ES-I3 (cell line): ENCODE data around the gene SLC30A2.

Experiments
- H3K36me3 ChIP-seq: 2 replicates; pipeline ENCODE4 v1.6.1; 2013; ENCODE audit warnings: mild to moderate bottlenecking, low read length, control low read depth, moderate library complexity; ENCODE audit not compliant: insufficient read depth
- H3K4me1 ChIP-seq: 2 replicates; pipeline ENCODE4 v1.6.1; 2013; ENCODE audit warnings: mild to moderate bottlenecking, control low read depth, low read length; ENCODE audit not compliant: insufficient read depth
- H3K9ac ChIP-seq: 2 replicates; pipeline ENCODE4 v1.6.1; 2013; ENCODE audit warnings: low read depth, mild to moderate bottlenecking, low read length, moderate library complexity
- H3K9me3 ChIP-seq: 2 replicates; pipeline ENCODE4 v1.6.1; 2013; ENCODE audit warnings: mild to moderate bottlenecking, low read length, moderate library complexity; ENCODE audit not compliant: control insufficient read depth, insufficient read depth

SLC30A2 gene

DNA sequence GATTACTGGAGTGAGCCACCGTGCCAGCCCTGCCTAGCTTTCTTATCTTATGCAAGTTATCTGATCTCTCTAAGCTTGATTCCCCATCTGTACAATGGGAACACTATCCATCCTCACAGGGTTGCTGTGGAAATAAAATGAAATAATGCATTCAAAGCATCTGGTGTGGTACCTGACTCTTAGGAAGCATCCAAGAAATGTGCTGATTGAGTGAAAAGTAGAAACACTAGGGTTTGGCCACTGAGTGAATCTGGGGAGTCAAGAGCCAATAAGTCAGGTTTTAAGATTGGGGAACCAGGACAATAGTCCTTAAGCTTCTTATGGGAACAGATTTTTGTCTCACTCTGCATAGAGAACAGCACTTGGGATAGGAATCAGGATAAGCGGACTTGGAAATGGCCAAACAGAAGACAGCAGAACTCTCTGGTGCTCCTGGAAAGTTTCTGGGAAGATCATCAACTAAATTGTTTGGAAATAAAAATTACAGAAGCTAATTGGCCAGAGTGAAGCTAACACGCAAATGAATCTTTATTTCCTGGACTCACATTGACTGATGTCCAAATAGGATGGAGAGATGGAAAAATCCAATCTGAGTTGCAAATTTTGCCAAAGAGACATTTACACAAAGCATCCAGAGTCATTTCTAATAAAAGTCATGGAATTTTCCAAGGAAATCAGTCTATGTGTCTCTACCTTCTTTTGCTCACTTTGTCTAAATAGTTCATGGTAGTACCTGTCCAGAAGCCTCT is 51.3 kb downstream of the SLC30A2 start:
- H3K36me3 ChIP-seq = no peaks in the 10 kb centered on the region
- no peaks in the 10 kb centered on the region for H3K9me3 ChIP-seq
- peaks cover 10% of the 10 kb centered on the region for H3K4me1 ChIP-seq
- no peak overlapping the region for H3K9ac ChIP-seq

DNA sequence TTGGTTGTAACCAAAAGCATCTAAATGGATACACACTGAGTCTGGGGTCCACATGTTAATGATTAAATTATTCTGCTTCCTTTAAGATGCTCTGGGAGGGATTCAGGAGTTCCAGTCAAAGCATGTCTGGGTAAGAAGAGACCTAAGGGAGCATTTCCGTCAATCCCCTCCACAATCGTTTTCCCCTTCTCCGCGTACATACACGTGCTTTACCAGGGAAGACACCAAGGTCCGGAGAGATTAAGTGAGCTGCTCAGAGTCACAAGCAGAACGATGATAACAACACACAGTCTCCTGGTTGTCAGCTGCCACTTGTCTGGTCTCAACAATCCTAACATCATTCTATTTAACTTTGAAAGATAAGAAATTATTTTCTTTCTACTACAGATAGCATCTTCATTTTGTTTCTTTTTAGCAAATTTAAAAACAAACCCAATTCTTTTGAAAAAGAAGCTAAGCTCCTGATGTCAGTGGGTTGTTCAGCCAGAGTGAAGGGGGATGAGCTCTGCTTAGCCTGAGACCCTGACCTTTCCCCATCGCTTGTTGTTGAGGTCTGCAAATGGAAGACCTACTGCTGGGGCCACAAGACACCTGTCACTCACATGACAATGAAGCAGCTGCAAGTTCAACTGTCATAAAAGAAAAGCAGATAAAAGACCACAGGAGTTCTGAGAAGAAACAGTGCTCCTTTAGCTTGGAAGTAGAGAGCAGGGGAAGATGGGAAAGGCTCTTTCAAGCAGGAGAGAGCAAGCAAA is 52.5 kb downstream of the SLC30A2 start:
- H3K4me1 ChIP-seq = peaks cover 4% of the 10 kb centered on the region; the same call in 1 of the 2 replicates
- H3K36me3 ChIP-seq = no peaks in the 10 kb centered on the region
- no peaks in the 10 kb centered on the region for H3K9me3 ChIP-seq
- no peak overlapping the region for H3K9ac ChIP-seq

DNA sequence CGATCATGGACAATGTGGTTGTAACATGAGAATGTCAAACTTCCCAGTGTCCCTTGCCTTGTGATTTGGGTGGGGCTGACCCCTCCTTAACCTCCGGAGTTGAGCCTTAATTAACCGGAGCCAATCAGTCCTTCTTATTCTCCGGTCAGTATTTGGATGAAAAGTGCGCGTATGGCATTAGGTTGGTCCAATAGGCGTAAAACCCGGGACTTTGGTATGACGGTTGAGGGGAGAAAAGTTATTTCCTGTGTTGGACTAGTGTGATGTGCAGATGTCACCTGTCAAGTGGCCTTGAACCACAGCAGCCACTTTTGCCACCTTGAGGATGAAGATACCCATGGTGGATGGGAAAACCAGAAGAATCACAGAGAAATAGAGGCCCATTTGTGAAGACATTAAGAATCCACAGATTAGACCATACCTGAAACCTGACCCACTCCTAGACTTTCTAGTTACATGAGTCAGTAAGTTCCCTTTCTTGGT is 53.2 kb downstream of the SLC30A2 start:
- Histone ChIP-seq H3K4me1 (peaks cover 3% of the 10 kb centered on the region; the same call in 1 of the 2 replicates), H3K36me3 (no peaks in the 10 kb centered on the region; the same call in 1 of the 2 replicates), H3K9me3 (no peaks in the 10 kb centered on the region), H3K9ac (no peak overlapping the region)

DNA sequence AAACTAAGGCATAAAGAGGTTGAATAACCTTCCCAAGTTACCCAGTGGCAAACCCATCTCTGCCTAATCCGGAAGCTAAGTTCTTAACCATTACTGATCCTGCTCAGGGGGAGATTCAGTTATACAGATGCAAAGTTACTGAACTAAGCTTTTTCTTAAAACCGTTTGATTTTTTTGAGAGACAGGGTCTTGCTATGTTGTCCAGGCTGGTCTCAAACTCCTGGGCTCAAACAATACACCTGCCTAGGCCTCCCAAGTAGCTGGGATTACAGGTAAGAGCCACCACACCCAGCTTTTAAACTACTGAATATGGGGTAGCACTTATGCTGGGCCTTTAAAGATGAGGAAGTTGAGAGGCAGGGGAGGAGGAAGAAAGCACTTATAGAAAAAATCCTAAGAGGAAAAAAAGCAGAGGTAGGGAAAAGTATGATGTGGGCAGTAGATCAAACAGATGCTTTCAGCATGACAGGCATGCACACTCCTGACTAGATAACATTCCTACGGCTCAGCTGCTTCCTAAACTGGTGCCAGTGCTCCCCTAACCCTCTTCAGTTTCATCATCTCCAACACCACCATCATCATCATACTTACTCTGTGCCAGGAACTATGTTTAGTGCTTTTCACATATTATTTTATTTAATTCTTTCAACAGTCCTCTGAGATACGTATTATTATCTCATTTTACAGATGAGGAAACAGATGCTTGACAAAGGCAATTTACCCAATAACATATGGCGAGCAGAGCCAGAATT is 53.8 kb downstream of the SLC30A2 start:
- no peak overlapping the region for H3K9ac ChIP-seq
- H3K9me3 ChIP-seq = no peaks in the 10 kb centered on the region
- no peaks in the 10 kb centered on the region; the same call in 1 of the 2 replicates for H3K36me3 ChIP-seq
- peaks cover 2% of the 10 kb centered on the region; the same call in 1 of the 2 replicates for H3K4me1 ChIP-seq

DNA sequence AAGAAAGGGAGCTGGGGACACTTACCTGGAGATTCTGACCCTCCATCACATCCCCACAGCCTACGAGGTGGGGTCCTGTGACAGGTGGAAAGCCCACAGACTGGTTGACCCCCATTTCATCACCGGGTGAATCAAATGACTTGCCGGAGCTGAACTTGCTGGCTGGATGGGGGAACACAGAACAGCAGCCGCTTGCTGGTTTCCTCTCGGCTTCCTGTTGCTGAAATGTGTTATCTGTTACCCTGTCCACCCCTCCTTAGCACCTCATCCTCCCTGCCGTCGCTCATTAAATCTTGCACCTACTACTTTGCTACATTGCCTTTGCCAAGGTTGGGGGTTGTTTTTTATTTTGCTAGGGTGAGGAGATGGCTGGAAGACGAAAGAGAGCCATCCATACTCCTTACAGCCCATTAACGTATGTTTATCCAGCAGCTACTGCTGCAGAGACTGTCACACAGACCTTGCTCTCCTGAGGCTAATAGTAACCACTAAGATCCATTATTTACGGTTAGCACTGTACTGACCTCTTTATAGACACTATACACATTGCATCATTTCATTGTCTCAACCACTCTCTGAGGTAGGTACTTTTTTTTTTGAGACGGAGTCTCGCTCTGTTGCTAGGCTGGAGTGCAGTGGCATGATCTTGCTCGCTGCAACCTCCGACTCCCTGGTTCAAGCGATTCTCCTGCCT is 55.1 kb downstream of the SLC30A2 start:
- H3K36me3 ChIP-seq = no peaks in the 10 kb centered on the region; the same call in 1 of the 2 replicates
- no peaks in the 10 kb centered on the region; the same call in 1 of the 2 replicates for H3K4me1 ChIP-seq
- H3K9ac ChIP-seq = no peak overlapping the region
- H3K9me3 ChIP-seq = no peaks in the 10 kb centered on the region

DNA sequence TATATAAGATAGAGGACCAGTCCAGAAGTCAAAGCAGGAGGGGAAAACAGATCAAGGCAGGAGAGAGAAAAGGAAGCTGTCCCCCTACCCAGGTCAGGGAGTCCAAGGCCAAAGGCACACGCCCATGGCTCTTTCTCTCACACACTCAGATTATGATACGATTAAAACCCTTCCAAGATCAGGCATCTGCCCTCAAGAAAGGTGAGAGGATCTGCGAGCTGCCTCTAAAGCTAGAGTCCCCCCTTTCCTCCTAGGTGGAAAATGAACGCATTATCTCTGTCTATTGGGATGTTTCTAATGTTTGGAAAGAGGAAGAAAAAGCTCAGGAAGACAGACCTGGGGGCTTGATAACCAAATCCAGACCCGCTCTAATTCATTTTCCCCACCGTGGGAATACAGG is 55.7 kb downstream of the SLC30A2 start:
- H3K9ac ChIP-seq = no peak overlapping the region
- H3K36me3 ChIP-seq = no peaks in the 10 kb centered on the region; the same call in 1 of the 2 replicates
- no peaks in the 10 kb centered on the region for H3K9me3 ChIP-seq
- H3K4me1 ChIP-seq = no peaks in the 10 kb centered on the region; the same call in 1 of the 2 replicates

DNA sequence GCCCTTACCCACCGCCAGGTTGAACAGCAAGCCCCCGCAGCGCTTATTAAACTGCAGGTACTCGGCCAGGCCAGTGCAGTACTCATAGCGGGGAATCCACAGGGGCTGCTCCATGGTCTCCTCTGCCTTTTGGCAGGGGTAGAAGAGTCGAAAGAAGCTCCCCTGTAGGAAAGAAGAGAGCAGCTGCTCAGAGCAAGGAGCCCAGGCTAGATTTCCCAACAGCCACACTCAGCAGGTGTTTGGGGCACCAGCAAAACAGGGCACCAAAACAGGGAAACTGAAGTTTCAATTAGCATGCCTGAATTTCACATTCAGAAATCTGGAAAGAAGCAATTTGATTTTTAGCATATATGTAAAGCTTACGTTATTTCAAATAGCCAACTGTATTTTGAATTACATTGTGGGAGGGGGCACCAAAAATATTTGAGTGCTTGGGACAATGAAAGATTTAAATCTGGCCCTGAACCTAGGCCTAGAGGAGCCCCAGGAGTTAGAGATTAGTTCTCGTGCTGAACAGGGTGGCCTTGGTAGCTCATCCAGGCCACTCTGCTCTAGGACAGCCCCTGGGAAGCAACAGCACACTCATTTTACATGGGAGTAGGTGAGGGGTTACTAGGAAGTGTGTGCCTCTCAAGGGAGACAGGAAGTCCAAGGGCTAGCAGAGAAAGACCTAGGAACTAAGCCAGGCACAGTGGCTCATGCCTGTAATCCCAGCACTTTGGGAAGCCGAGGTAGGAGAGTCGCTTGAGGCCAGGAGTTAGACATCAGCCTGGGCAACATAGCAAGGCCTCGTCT is 56.3 kb downstream of the SLC30A2 start:
- H3K36me3 ChIP-seq = no peaks in the 10 kb centered on the region; the same call in 1 of the 2 replicates
- no peak overlapping the region for H3K9ac ChIP-seq
- H3K4me1 ChIP-seq = no peaks in the 10 kb centered on the region; the same call in 1 of the 2 replicates

DNA sequence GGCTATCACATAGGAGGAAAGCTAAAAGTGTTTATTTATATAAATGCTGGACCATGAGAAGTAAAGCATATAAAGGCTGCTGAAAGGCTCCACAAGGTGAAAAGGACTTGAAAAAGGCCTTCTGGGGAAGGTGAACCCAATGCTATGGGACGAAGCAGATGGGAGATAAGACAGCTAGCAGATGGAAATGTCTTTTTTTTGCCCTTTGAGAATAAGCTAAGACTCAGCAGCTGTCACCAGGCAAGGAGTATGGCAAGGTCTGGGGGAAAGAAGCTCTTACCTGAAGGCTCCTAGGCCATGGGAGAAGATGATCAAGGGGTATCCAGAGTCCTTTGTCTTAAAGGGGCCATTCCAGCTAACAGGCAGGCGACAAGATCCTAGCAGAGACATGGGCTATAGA is 58.0 kb downstream of the SLC30A2 start:
- H3K4me1 ChIP-seq = no peaks in the 10 kb centered on the region; the same call in 1 of the 2 replicates
- H3K9ac ChIP-seq = no peak overlapping the region
- peaks cover 10% of the 10 kb centered on the region for H3K36me3 ChIP-seq
- H3K9me3 ChIP-seq = no peaks in the 10 kb centered on the region

More for the DNA sequence above, 56.3 kb downstream of the SLC30A2 start:
- no peaks in the 10 kb centered on the region for H3K9me3 ChIP-seq
